ENCODE measurements around the gene ZC4H2.

ZC4H2 gene

GRCh38 chrX:64994131-64994798 lies 18.0 kb upstream of the ZC4H2 start:
- no peak for DNase-seq

GRCh38 chrX:64977830-64978229 lies 1.6 kb upstream of the ZC4H2 start:
- Mint-ChIP-seq H3K4me1 (peaks cover 4% of the 10 kb centered on the region), H3K4me3 (no peak overlapping the region), H3K36me3 (ENCODE audit: low read depth) (peaks cover 29% of the 10 kb centered on the region), H3K9me3 (peaks cover 47% of the 10 kb centered on the region), H3K27ac (no peak overlapping the region), H3K27me3 (ENCODE audit: low read depth, poor library complexity) (peaks cover 3% of the 10 kb centered on the region)
- DNase-seq: no peak
- no peak for TF ChIP-seq CTCF (IDR thresholded peaks at IDR 0.05)

More at GRCh38 chrX:64994131-64994798, 18.0 kb upstream of the ZC4H2 start:
- TF ChIP-seq CTCF (IDR thresholded peaks at IDR 0.05): no peak
- H3K4me3 Mint-ChIP-seq: no peak overlapping the region
- no peaks in the 10 kb centered on the region for H3K36me3 Mint-ChIP-seq (ENCODE audit: low read depth)
- no peaks in the 10 kb centered on the region for H3K4me1 Mint-ChIP-seq
- peaks cover 69% of the 10 kb centered on the region for H3K9me3 Mint-ChIP-seq
- H3K27ac Mint-ChIP-seq: no peak overlapping the region
- no peaks in the 10 kb centered on the region for H3K27me3 Mint-ChIP-seq (ENCODE audit: low read depth, poor library complexity)

- peaks cover 4% of the 10 kb centered on the region for H3K4me1 Mint-ChIP-seq
- DNase-seq: no peak
- no peak overlapping the region for H3K27ac Mint-ChIP-seq
- H3K4me3 Mint-ChIP-seq: peak overlapping the region; percentile 96
- peaks cover 2% of the 10 kb centered on the region for H3K27me3 Mint-ChIP-seq (ENCODE audit: low read depth, poor library complexity)
- no peak for TF ChIP-seq CTCF (IDR thresholded peaks at IDR 0.05)
- H3K36me3 Mint-ChIP-seq (ENCODE audit: low read depth): peaks cover 37% of the 10 kb centered on the region
- H3K9me3 Mint-ChIP-seq: peaks cover 49% of the 10 kb centered on the region
Measured at GRCh38 chrX:64977051-64977450, 801 bp upstream of the ZC4H2 start.

- Mint-ChIP-seq H3K27me3 (ENCODE audit: low read depth, poor library complexity) (no peaks in the 10 kb centered on the region), H3K4me3 (peak overlapping the region; percentile 96), H3K27ac (no peak overlapping the region), H3K4me1 (peaks cover 4% of the 10 kb centered on the region), H3K9me3 (peaks cover 51% of the 10 kb centered on the region), H3K36me3 (ENCODE audit: low read depth) (peaks cover 41% of the 10 kb centered on the region)
- DNase-seq: no peak
- TF ChIP-seq CTCF (IDR thresholded peaks at IDR 0.05): no peak
Measured at GRCh38 chrX:64976673-64977040, 407 bp upstream of the ZC4H2 start.

GRCh38 chrX:64975491-64975890 lies 759 bp downstream of the ZC4H2 start:
- H3K4me1 Mint-ChIP-seq: peaks cover 4% of the 10 kb centered on the region
- H3K4me3 Mint-ChIP-seq: peak overlapping the region; percentile 96
- peaks cover 63% of the 10 kb centered on the region for H3K9me3 Mint-ChIP-seq
- H3K27ac Mint-ChIP-seq: peak overlapping the region; percentile 55
- H3K36me3 Mint-ChIP-seq (ENCODE audit: low read depth): peaks cover 53% of the 10 kb centered on the region
- no peak for TF ChIP-seq CTCF (IDR thresholded peaks at IDR 0.05)
- no peaks in the 10 kb centered on the region for H3K27me3 Mint-ChIP-seq (ENCODE audit: low read depth, poor library complexity)
- DNase-seq: peak; percentile 57

GRCh38 chrX:64925480-64925879 lies 50.8 kb downstream of the ZC4H2 start:
- TF ChIP-seq CTCF (IDR thresholded peaks at IDR 0.05): no peak
- no peak overlapping the region for H3K27ac Mint-ChIP-seq
- H3K36me3 Mint-ChIP-seq (ENCODE audit: low read depth): peaks cover 72% of the 10 kb centered on the region
- no peak for DNase-seq
- H3K9me3 Mint-ChIP-seq: peaks cover 66% of the 10 kb centered on the region
- no peaks in the 10 kb centered on the region for H3K4me1 Mint-ChIP-seq
- H3K4me3 Mint-ChIP-seq: no peak overlapping the region
- no peaks in the 10 kb centered on the region for H3K27me3 Mint-ChIP-seq (ENCODE audit: low read depth, poor library complexity)
